NCI-H1694 (cell line): Measurements from ENCODE around the gene HOXA5.

Experiments used
- DNase-seq: peaks from one replicate; lab custom pipeline; 2025; lab: John Stamatoyannopoulos, UW

Gene HOXA5

GRCh38 chr7:27148031-27148755 lies 4.7 kb upstream of the HOXA5 start:
- DNase-seq = no peak

- DNase-seq = no peak
Measured at GRCh38 chr7:27147199-27148030, 3.9 kb upstream of the HOXA5 start, which contains the start of gene HOXA6. TSS of gene HOXA6 (minus strand) at chr7:27147774. CDS start at chr7:27147749, 25 bp downstream.

GRCh38 chr7:27146491-27147198 lies 3.2 kb upstream of the HOXA5 start:
- no peak for DNase-seq

GRCh38 chr7:27145914-27146412 lies 2.5 kb upstream of the HOXA5 start:
- DNase-seq = no peak

- DNase-seq = no peak
Measured at GRCh38 chr7:27145165-27145913, 1.9 kb upstream of the HOXA5 start.

- DNase-seq = no peak
Measured at GRCh38 chr7:27144781-27145164, 1.3 kb upstream of the HOXA5 start.

GRCh38 chr7:27143950-27144780 lies 684 bp upstream of the HOXA5 start:
- DNase-seq = no peak

GRCh38 chr7:27142580-27143022 lies 880 bp downstream of the HOXA5 start:
- DNase-seq = no peak

- DNase-seq = no peak
Measured at GRCh38 chr7:27141923-27142579, 1.4 kb downstream of the HOXA5 start.

- no peak for DNase-seq
Measured at GRCh38 chr7:27141137-27141922, 2.2 kb downstream of the HOXA5 start.

- DNase-seq = no peak
Measured at GRCh38 chr7:27140126-27140857, 3.2 kb downstream of the HOXA5 start.

GRCh38 chr7:27139334-27140125 lies 4.0 kb downstream of the HOXA5 start:
- no peak for DNase-seq

- no peak for DNase-seq
Measured at GRCh38 chr7:27138985-27139333, 4.5 kb downstream of the HOXA5 start.

GRCh38 chr7:27138472-27138871 lies 5.0 kb downstream of the HOXA5 start:
- DNase-seq = no peak

- DNase-seq = no peak
Measured at GRCh38 chr7:27137640-27138315, 5.7 kb downstream of the HOXA5 start.

GRCh38 chr7:27134392-27134791 lies 9.1 kb downstream of the HOXA5 start:
- DNase-seq = no peak
